H9 (cell line): Measurements from ENCODE around the gene STAT3. TPM values are rescaled to one million over a fixed set of nuclear protein-coding genes. Genes with fewer than 3 reads are reported as not detected.
A peak's percentile ranks its signal among the peaks of the same experiment; 100 is the strongest.

ENCODE experiments used
- DNase-seq: peaks from one replicate; pipeline ENCODE4 v3.0.0-alpha.2; 2017
- H2AFZ ChIP-seq: one replicate; pipeline ENCODE4 v1.6.1; 2013; ENCODE audit warnings: mild to moderate bottlenecking, low read length, control low read depth, moderate library complexity
- H2AK5ac ChIP-seq: 2 replicates; pipeline ENCODE4 v1.6.1; 2013; ENCODE audit warnings: low read length, control low read depth, mixed read lengths; ENCODE audit not compliant: insufficient read length
- H2BK120ac ChIP-seq: one replicate; pipeline ENCODE4 v1.6.1; 2013; ENCODE audit warnings: low read depth, mild to moderate bottlenecking, low read length, control low read depth, inconsistent platforms; ENCODE audit not compliant: poor library complexity, severe bottlenecking
- H2BK12ac ChIP-seq: 2 replicates; pipeline ENCODE4 v1.6.1; 2013; ENCODE audit warnings: low read length, control low read depth, mixed read lengths, low read depth; ENCODE audit not compliant: insufficient read length
- H2BK15ac ChIP-seq: 2 replicates; pipeline ENCODE4 v1.6.1; 2013; ENCODE audit warnings: low read depth, low read length, control low read depth
- H2BK20ac ChIP-seq: one replicate; pipeline ENCODE4 v1.6.1; 2013; ENCODE audit warnings: low read depth, mild to moderate bottlenecking, low read length, control low read depth, inconsistent platforms; ENCODE audit not compliant: poor library complexity, severe bottlenecking
- H2BK5ac ChIP-seq: 2 replicates; pipeline ENCODE4 v1.6.1; 2013; ENCODE audit warnings: low read length, control low read depth, mixed read lengths; ENCODE audit not compliant: insufficient read length
- H3K14ac ChIP-seq: 2 replicates; pipeline ENCODE4 v1.6.1; 2013; ENCODE audit warnings: low read length, control low read depth; ENCODE audit not compliant: insufficient read depth
- H3K18ac ChIP-seq: 2 replicates; pipeline ENCODE4 v1.6.1; 2013; ENCODE audit warnings: low read depth, mild to moderate bottlenecking, mixed read lengths, low read length, control low read depth; ENCODE audit not compliant: insufficient read length
- H3K23ac ChIP-seq: 2 replicates; pipeline ENCODE4 v1.6.1; 2013; ENCODE audit warnings: low read length, control low read depth, mixed read lengths, low read depth; ENCODE audit not compliant: insufficient read length
- H3K23me2 ChIP-seq: 2 replicates; pipeline ENCODE4 v1.6.1; 2013; ENCODE audit warnings: low read depth, mild to moderate bottlenecking, mixed read lengths, low read length, control low read depth; ENCODE audit not compliant: insufficient read length, poor library complexity, severe bottlenecking
- H3K27ac ChIP-seq: 2 replicates; pipeline ENCODE4 v1.5.1; 2013; ENCODE audit warnings: low read length, control low read depth, mixed read lengths, low read depth; ENCODE audit not compliant: insufficient read length
- H3K27me3 ChIP-seq: 2 replicates; pipeline ENCODE4 v1.6.1; 2013; ENCODE audit warnings: low read length, control low read depth, inconsistent platforms; ENCODE audit not compliant: insufficient read depth
- H3K4ac ChIP-seq: 2 replicates; pipeline ENCODE4 v1.6.1; 2013; ENCODE audit warnings: low read depth, mild to moderate bottlenecking, control low read depth, inconsistent platforms, low read length, moderate library complexity
- H3K4me1 ChIP-seq: 2 replicates; pipeline ENCODE4 v1.6.1; 2013; ENCODE audit warnings: low read length, control low read depth, inconsistent platforms; ENCODE audit not compliant: insufficient read depth
- H3K4me2 ChIP-seq: 2 replicates; pipeline ENCODE4 v1.6.1; 2013; ENCODE audit warnings: low read length, control low read depth, mixed read lengths; ENCODE audit not compliant: insufficient read length, insufficient read depth
- H3K56ac ChIP-seq: 2 replicates; pipeline ENCODE4 v1.6.1; 2013; ENCODE audit warnings: low read depth, mild to moderate bottlenecking, mixed read lengths, low read length, control low read depth; ENCODE audit not compliant: insufficient read length
- H3K79me1 ChIP-seq: 2 replicates; pipeline ENCODE4 v1.6.1; 2013; ENCODE audit warnings: low read depth, mild to moderate bottlenecking, moderate library complexity, low read length, control low read depth, inconsistent platforms; ENCODE audit not compliant: insufficient read depth, poor library complexity, severe bottlenecking
- H3K79me2 ChIP-seq: 2 replicates; pipeline ENCODE4 v1.6.1; 2013; ENCODE audit warnings: low read length, control low read depth, inconsistent platforms; ENCODE audit not compliant: insufficient read depth
- H3K9ac ChIP-seq: 2 replicates; pipeline ENCODE4 v1.6.1; 2013; ENCODE audit warnings: low read length, control low read depth, mixed read lengths; ENCODE audit not compliant: insufficient read length; ENCODE audit errors: extremely low read depth
- H3K9me3 ChIP-seq: one replicate; pipeline ENCODE4 v1.6.1; 2013; ENCODE audit warnings: low read depth, low read length, inconsistent platforms; ENCODE audit not compliant: control insufficient read depth
- H3T11ph ChIP-seq: one replicate; pipeline ENCODE4 v1.6.1; 2013; ENCODE audit warnings: mild to moderate bottlenecking, low read length, control low read depth, inconsistent platforms
- H4K20me1 ChIP-seq: one replicate; pipeline ENCODE4 v1.6.1; 2013; ENCODE audit not compliant: control insufficient read depth, insufficient read length, insufficient read depth
- H4K5ac ChIP-seq: 2 replicates; pipeline ENCODE4 v1.6.1; 2013; ENCODE audit warnings: low read depth, mild to moderate bottlenecking, mixed read lengths, low read length, control low read depth; ENCODE audit not compliant: insufficient read length
- H4K8ac ChIP-seq: replicated peaks from 2 replicates; pipeline ENCODE4 v1.6.1; 2013; ENCODE audit warnings: low read length, control low read depth, mixed read lengths, low read depth; ENCODE audit not compliant: insufficient read length
- H4K91ac ChIP-seq: 2 replicates; pipeline ENCODE4 v1.6.1; 2013; ENCODE audit warnings: low read depth, mild to moderate bottlenecking, moderate library complexity, mixed read lengths, low read length, control low read depth; ENCODE audit not compliant: insufficient read length
- H3K27ac Mint-ChIP-seq, 3 experiments: 2 replicates in 2 of 3; 3 replicates in 1 of 3; pipeline ENCODE4 v1.8.0; 2020 to 2021; ENCODE audit warnings: mixed read lengths in 3 of 3, mild to moderate bottlenecking in 1 of 3, moderate library complexity in 1 of 3
- H3K27me3 Mint-ChIP-seq: 2 replicates; pipeline ENCODE4 v1.8.0; 2021; ENCODE audit warnings: low read depth, mild to moderate bottlenecking, moderate library complexity, mixed read lengths
- H3K36me3 Mint-ChIP-seq, 3 experiments: 2 replicates in 2 of 3; 3 replicates in 1 of 3; pipeline ENCODE4 v1.8.0; 2020 to 2021; ENCODE audit warnings: low read depth in 3 of 3, mixed read lengths in 3 of 3; ENCODE audit not compliant: insufficient read depth in 1 of 3
- H3K4me1 Mint-ChIP-seq, 2 experiments: 2 replicates each; pipeline ENCODE4 v1.8.0; 2020; ENCODE audit warnings: mixed read lengths in 2 of 2
- H3K4me3 Mint-ChIP-seq, 2 experiments: 2 replicates in 1 of 2; 3 replicates in 1 of 2; pipeline ENCODE4 v1.8.0; 2020 to 2021; ENCODE audit warnings: mild to moderate bottlenecking in 2 of 2, mixed read lengths in 2 of 2, moderate library complexity in 1 of 2
- H3K9me3 Mint-ChIP-seq, 2 experiments: 2 replicates in 1 of 2; 3 replicates in 1 of 2; pipeline ENCODE4 v1.8.0; 2020; ENCODE audit warnings: mild to moderate bottlenecking in 2 of 2, mixed read lengths in 2 of 2, moderate library complexity in 1 of 2
- CTCF ChIP-seq: fragments of 200-600 bp; sonication (generic); conservative IDR thresholded peaks from 3 replicates; pipeline ENCODE4 v1.8.0; 2021; ENCODE audit warnings: antibody characterized with exemption, mild to moderate bottlenecking
- WGBS: extraction: QIAGEN DNeasy Blood & Tissue Kit; methylation state at CpG from one replicate; pipeline ENCODE4 v1.1.7; 2013; ENCODE audit warnings: missing lambda C conversion rate, low lambda C conversion rate, mixed read lengths; ENCODE audit not compliant: insufficient read length; ENCODE audit errors: extremely low coverage; 5-methylcytosine and 5-hydroxymethylcytosine counted together
- total RNA-seq: library from RNA; stranded (reverse); gene quantifications from 2 replicates; pipeline ENCODE4 v1.2.1, GENCODE V29; 2021

STAT3 gene
- total RNA-seq, 1 experiment from 2014 or later, result 83.2 TPM

- TF ChIP-seq CTCF, result no peak
- Histone ChIP-seq H4K5ac (no peak overlapping the region), H3K23me2 (no peaks in the 10 kb centered on the region), H2BK20ac (no peak overlapping the region), H2BK15ac (no peak overlapping the region), H3K4ac (no peak overlapping the region), H3K9me3 (no peaks in the 10 kb centered on the region), H2AFZ (no peak overlapping the region), H3K4me1 (peaks cover 5% of the 10 kb centered on the region), H4K8ac (no peak overlapping the region), H3K56ac (no peak overlapping the region), H3K9ac (no peak overlapping the region), H3K18ac (no peak overlapping the region), H3K79me2 (peaks cover 21% of the 10 kb centered on the region), H2BK120ac (no peak overlapping the region), H3K27ac (peak overlapping the region; percentile 78), H2BK12ac (no peak overlapping the region), H3K4me2 (peak overlapping the region; percentile 6), H3K27me3 (no peaks in the 10 kb centered on the region), H2AK5ac (no peak overlapping the region), H3K14ac (no peak overlapping the region), H3K79me1 (peaks cover 2% of the 10 kb centered on the region), H3T11ph (no peak overlapping the region), H2BK5ac (no peak overlapping the region), H4K20me1 (no peaks in the 10 kb centered on the region), H3K23ac (no peak overlapping the region), H4K91ac (no peak overlapping the region)
- H3K27me3 Mint-ChIP-seq, result no peaks in the 10 kb centered on the region
- H3K9me3 Mint-ChIP-seq, result no peaks in the 10 kb centered on the region
- H3K36me3 Mint-ChIP-seq, result peaks cover 3 to 17% (median 14%) of the 10 kb centered on the region in 3 experiments; a peak in 5 of 7 replicates
- WGBS, result no CpG with 5 or more reads among the region's 6 CpGs
- peak overlapping the region; percentile 60 to 91 (median 81); a peak in 6 of 7 replicates for H3K27ac Mint-ChIP-seq
- H3K4me3 Mint-ChIP-seq, result peak overlapping the region in 1 of 2 experiments; percentile 60; a peak in 2 of 5 replicates
- H3K4me1 Mint-ChIP-seq, result peaks cover 37 to 46% of the 10 kb centered on the region in 2 experiments
- DNase-seq, result no peak
Observed at GRCh38 chr17:42378959-42379594, 9.2 kb downstream of the STAT3 start.
